Urinary bladder (tissue), 4 donors: Measurements from ENCODE around the gene CPT1A. TPM values are rescaled to one million over a fixed set of nuclear protein-coding genes. Genes with fewer than 3 reads are reported as not detected.

Experiments used
- DNase-seq: peaks from one replicate; pipeline ENCODE4 v3.0.0-alpha.2; 2015; ENCODE audit errors: extremely low spot score
- H3K27ac ChIP-seq: one replicate; pipeline ENCODE4 v1.5.1; 2013; ENCODE audit warnings: low read depth, mild to moderate bottlenecking, moderate library complexity
- H3K36me3 ChIP-seq: one replicate; pipeline ENCODE4 v1.6.1; 2013; ENCODE audit warnings: mild to moderate bottlenecking, moderate library complexity; ENCODE audit not compliant: insufficient read depth
- H3K4me1 ChIP-seq: one replicate; pipeline ENCODE4 v1.6.1; 2013; ENCODE audit warnings: mild to moderate bottlenecking, moderate library complexity; ENCODE audit not compliant: insufficient read depth
- H3K4me3 ChIP-seq: one replicate; pipeline ENCODE4 v1.5.1; 2013; ENCODE audit warnings: low read depth, low read length
- WGBS: extraction: QIAGEN DNeasy Blood & Tissue Kit; methylation state at CpG from one replicate; pipeline ENCODE4 v1.1.7; 2013; 5-methylcytosine and 5-hydroxymethylcytosine counted together
- polyA plus RNA-seq: library from polyadenylated mRNA; stranded (reverse); fragments of 200-250 nt; gene quantifications from one replicate; pipeline ENCODE4 v1.2.3, GENCODE V29; 2013
- total RNA-seq: library from RNA; depleted of rRNA; stranded (reverse); fragments of >200 nt; gene quantifications from one replicate; pipeline ENCODE4 v1.2.3, GENCODE V29; 2014
- donor health status: healthy with polysubstance abuse.
- donor health status: healthy.

CPT1A gene
- total and polyA plus RNA-seq, 2 donors = 20.4 to 24.5 TPM

- WGBS = 77% methylated on average over 7 of the region's 7 CpGs
- no peaks in the 10 kb centered on the region for H3K4me1 ChIP-seq
- DNase-seq = no peak
- no peaks in the 10 kb centered on the region for H3K36me3 ChIP-seq
- H3K27ac ChIP-seq = no peak overlapping the region
- H3K4me3 ChIP-seq = no peak overlapping the region
Measured at GRCh38 chr11:68741463-68741862, 100.3 kb downstream of the CPT1A start.

GRCh38 chr11:68735646-68736045 is 106.1 kb downstream of the CPT1A start:
- H3K4me3 ChIP-seq = no peak overlapping the region

GRCh38 chr11:68735125-68735524 is 106.6 kb downstream of the CPT1A start:
- no peak overlapping the region for H3K27ac ChIP-seq
- no peaks in the 10 kb centered on the region for H3K4me1 ChIP-seq
- 71% methylated on average over 6 of the region's 6 CpGs for WGBS
- DNase-seq = no peak
- H3K36me3 ChIP-seq = no peaks in the 10 kb centered on the region
- no peak overlapping the region for H3K4me3 ChIP-seq

More at GRCh38 chr11:68735646-68736045, 106.1 kb downstream of the CPT1A start:
- H3K27ac ChIP-seq = no peak overlapping the region
- DNase-seq = no peak
- H3K36me3 ChIP-seq = no peaks in the 10 kb centered on the region
- no peaks in the 10 kb centered on the region for H3K4me1 ChIP-seq
- WGBS = 84% methylated on average over 6 of the region's 6 CpGs

- DNase-seq = no peak
- Histone ChIP-seq H3K27ac (no peak overlapping the region), H3K4me3 (no peak overlapping the region), H3K36me3 (no peaks in the 10 kb centered on the region), H3K4me1 (no peaks in the 10 kb centered on the region)
- WGBS = 83% methylated on average over 7 of the region's 7 CpGs
Measured at GRCh38 chr11:68734111-68734510, 107.6 kb downstream of the CPT1A start.

GRCh38 chr11:68727783-68728182 is 113.9 kb downstream of the CPT1A start:
- H3K36me3 ChIP-seq = no peaks in the 10 kb centered on the region
- no peak overlapping the region for H3K27ac ChIP-seq
- no peak for DNase-seq
- no peaks in the 10 kb centered on the region for H3K4me1 ChIP-seq
- WGBS = 82% methylated on average over 6 of the region's 6 CpGs
- no peak overlapping the region for H3K4me3 ChIP-seq

DNA sequence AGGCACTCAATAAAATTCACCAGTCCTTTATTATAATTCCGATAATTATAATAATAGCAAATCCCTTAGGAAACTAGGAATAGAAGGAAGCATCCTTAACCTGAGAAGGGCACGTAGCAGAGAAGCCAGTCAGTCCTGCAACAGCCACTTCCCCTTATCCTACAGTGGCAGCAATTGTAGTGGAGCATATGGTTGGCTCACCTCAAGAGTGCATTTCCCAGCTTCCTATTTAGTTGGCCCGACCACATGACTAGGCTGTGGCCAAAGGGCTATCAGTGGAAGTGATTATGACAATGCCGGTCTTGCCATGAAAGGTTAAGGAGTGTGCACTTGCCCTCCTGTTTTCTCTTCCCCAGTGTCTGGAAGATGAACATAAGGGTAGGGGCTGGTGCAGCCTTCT is 117.4 kb downstream of the CPT1A start:
- no peak for DNase-seq
- no peak overlapping the region for H3K27ac ChIP-seq
- H3K4me1 ChIP-seq = no peaks in the 10 kb centered on the region
- no peak overlapping the region for H3K4me3 ChIP-seq
- WGBS = 78% methylated on average over 4 of the region's 4 CpGs
- H3K36me3 ChIP-seq = no peaks in the 10 kb centered on the region

DNA sequence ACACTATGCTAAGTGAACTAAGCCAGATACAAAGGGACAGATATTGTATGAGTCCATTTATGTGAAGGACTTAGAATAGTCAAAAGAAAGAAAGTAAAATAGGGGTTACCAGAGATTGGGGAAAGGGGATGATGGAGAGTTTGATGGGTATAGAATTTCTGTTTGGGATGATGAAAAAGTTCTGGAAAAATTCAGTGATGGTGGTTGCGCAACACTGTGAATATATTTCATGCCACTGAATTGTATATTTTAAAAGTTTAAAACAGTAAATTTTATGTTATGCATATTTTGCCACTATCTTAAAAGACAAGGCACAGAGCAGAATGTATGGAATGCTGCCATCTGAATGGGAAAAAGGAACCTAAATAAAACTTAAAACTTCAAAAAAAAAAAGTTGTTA is 119.6 kb downstream of the CPT1A start:
- Histone ChIP-seq H3K4me3 (no peak overlapping the region), H3K27ac (no peak overlapping the region), H3K4me1 (no peaks in the 10 kb centered on the region), H3K36me3 (no peaks in the 10 kb centered on the region)
- DNase-seq = no peak
- whole genome bisulfite sequencing = 95% methylated on average over 1 of the region's 1 CpG

- Histone ChIP-seq H3K4me1 (no peaks in the 10 kb centered on the region), H3K4me3 (no peak overlapping the region), H3K36me3 (no peaks in the 10 kb centered on the region), H3K27ac (no peak overlapping the region)
- WGBS = 89% methylated on average over 2 of the region's 2 CpGs
- DNase-seq = no peak
Measured at GRCh38 chr11:68721075-68721474, 120.6 kb downstream of the CPT1A start.

GRCh38 chr11:68715456-68716122 is 126.1 kb downstream of the CPT1A start:
- 73% methylated on average over 11 of the region's 11 CpGs for WGBS
- DNase-seq = no peak
- Histone ChIP-seq H3K27ac (no peak overlapping the region), H3K4me3 (no peak overlapping the region), H3K4me1 (no peaks in the 10 kb centered on the region), H3K36me3 (no peaks in the 10 kb centered on the region)

DNA sequence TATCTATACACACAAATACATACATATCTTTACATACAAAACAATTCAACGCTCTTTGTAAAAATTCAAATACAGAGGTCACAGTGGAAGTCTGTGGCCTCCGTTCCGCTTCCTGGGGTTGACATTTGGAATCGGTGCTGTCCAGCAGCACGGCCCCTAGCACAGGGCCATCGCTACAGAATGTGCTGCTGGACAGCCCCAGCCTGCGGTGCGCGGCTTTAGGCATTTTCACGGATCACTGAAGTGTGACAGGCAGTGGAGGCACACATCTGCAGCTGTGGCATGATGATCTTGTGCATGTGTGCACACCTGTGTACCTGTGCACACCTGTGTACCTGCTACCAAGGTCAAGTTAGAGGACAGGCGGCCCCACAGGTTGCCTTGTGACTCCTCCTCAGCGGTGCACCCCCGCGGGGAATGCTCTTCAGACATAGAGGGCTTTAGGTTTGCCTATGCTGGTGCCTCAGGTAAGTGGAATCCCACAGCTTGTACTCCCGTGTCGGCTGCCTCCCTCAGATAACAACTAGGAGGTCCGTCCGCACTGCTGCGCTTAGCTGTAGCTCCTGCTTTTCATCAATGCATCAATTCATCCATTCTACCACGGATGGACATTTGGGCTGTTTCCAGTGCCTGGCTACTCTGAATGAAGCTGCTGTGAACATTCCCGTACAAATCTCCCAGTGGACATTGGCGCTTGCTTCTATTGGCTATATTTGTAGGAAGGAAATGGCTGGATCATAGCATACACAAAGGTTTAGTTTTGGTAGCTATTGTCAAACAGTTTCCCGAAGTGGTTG is 127.5 kb downstream of the CPT1A start:
- H3K4me3 ChIP-seq = no peak overlapping the region
- 68% methylated on average over 23 of the region's 23 CpGs for WGBS
- H3K27ac ChIP-seq = no peak overlapping the region
- no peaks in the 10 kb centered on the region for H3K36me3 ChIP-seq
- no peak for DNase-seq
- H3K4me1 ChIP-seq = no peaks in the 10 kb centered on the region

DNA sequence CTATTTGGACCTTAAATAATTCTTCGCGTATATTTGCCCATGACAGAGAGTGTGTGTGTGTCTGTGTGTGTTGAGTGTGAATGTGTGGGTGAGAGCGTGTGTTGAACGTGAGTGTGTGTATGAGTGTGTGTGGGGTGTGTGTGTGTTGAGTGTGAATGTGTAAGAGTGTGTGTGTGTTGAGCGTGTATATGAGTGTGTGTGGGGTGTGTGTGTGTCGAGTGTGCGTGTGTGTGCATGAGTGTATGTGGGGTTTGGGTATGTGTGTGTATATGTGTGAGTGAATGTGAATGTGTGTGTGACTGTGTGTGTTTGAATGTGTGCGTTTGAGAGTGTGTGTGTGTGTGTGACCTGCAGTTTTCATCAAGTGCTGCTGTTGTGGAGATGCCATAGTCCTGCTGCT is 130.6 kb downstream of the CPT1A start:
- WGBS = 92% methylated on average over 8 of the region's 8 CpGs
- no peak for DNase-seq
- no peak overlapping the region for H3K27ac ChIP-seq
- no peak overlapping the region for H3K4me3 ChIP-seq
- H3K4me1 ChIP-seq = no peaks in the 10 kb centered on the region
- H3K36me3 ChIP-seq = no peaks in the 10 kb centered on the region

DNA sequence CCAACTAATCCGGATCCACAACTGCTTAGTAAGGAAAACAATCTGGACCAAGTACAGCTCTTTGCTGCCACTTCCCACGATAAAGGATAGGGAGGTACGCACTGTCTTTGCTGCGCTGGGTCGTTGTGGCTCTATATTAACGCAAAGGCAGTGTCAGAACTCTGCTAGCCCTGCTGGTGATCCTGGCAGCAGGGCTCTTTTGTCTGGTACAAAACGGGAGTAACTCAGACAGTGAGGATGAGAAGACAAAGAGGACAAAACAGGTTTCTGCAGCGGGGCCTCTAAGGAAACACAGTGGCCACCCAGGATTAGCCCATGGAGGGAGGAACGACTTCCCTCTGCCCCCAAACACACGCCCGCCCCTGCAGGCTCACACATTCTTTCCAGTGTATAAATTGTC is 131.3 kb downstream of the CPT1A start:
- no peaks in the 10 kb centered on the region for H3K36me3 ChIP-seq
- no peak for DNase-seq
- H3K27ac ChIP-seq = no peak overlapping the region
- H3K4me3 ChIP-seq = no peak overlapping the region
- H3K4me1 ChIP-seq = no peaks in the 10 kb centered on the region
- WGBS = 76% methylated on average over 11 of the region's 11 CpGs

DNA sequence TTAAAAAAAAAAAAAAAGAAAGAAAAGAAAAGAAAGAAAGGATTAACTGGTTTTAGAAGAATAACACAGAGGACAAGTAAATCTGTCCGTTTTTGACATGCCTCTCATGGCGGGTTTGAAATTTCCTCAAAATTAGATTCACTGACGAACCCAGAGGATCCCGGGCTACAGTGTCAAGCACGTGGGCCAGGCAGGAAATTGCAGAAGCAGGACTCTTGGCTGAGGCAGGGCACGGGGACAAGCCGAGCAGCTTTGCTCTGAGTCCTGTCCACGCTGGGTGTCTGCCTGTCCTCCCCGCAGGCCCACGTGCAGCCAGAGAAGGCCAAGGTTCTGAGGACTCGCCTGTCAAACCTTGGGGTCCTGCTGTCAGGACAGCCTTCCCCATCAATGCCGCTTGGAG is 132.7 kb downstream of the CPT1A start:
- DNase-seq = no peak
- no peaks in the 10 kb centered on the region for H3K36me3 ChIP-seq
- WGBS = 92% methylated on average over 12 of the region's 12 CpGs
- no peaks in the 10 kb centered on the region for H3K4me1 ChIP-seq
- no peak overlapping the region for H3K27ac ChIP-seq
- H3K4me3 ChIP-seq = no peak overlapping the region

DNA sequence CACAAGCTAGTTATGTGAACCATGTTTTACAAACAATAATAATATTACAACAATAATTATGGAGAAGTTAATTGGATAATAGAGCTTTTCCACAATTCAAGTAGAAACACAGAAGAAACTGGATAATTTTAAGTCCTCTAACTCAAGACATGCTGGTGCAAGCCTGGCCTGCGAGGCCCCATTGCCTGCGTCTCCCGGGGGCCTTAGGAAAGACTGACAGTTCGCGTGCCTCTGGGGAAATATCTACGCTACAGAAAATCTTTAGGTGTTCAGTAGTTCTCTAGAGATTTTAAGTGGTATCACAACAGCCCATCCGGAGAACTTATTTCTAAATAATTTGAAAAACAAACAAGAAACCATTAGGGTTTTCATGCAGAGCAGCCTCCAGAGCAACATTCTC is 134.2 kb downstream of the CPT1A start:
- 83% methylated on average over 7 of the region's 7 CpGs for WGBS
- Histone ChIP-seq H3K27ac (no peak overlapping the region), H3K4me1 (no peaks in the 10 kb centered on the region), H3K4me3 (no peak overlapping the region), H3K36me3 (no peaks in the 10 kb centered on the region)
- no peak for DNase-seq
